ENCODE data around the gene FAM210A.

DNA sequence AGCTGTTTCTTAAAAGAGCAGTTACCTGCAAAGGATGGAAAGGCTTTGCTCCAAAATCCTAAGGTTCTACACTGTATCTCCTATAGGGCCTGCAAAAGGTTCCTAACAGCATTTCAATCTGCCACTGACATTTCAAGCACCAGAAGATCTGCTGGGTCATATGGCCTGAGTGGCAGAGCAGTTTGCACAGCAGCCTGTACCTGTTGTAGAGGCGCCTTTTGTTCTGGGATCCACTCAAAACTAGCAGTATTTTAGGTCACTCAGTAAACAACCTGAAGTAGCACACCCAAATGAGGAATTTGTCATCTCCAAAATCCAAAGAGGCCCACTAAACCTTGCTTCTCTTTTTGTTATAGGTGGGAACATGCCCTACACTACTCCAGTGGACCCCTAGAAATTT lies 6.2 kb downstream of the FAM210A start:
- no peak for TF ChIP-seq EZH2 (optimal IDR thresholded peaks at IDR 0.05; ENCODE audit: low read depth, low read length)
- TF ChIP-seq, protein P1, sequence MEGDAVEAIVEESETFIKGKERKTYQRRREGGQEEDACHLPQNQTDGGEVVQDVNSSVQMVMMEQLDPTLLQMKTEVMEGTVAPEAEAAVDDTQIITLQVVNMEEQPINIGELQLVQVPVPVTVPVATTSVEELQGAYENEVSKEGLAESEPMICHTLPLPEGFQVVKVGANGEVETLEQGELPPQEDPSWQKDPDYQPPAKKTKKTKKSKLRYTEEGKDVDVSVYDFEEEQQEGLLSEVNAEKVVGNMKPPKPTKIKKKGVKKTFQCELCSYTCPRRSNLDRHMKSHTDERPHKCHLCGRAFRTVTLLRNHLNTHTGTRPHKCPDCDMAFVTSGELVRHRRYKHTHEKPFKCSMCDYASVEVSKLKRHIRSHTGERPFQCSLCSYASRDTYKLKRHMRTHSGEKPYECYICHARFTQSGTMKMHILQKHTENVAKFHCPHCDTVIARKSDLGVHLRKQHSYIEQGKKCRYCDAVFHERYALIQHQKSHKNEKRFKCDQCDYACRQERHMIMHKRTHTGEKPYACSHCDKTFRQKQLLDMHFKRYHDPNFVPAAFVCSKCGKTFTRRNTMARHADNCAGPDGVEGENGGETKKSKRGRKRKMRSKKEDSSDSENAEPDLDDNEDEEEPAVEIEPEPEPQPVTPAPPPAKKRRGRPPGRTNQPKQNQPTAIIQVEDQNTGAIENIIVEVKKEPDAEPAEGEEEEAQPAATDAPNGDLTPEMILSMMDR (IDR thresholded peaks at IDR 0.05; ENCODE audit: low read length) = no peak
- no peak for TF ChIP-seq EZH2phosphoT487 (IDR thresholded peaks at IDR 0.05; ENCODE audit: low read length)
